H1 (cell line): ENCODE measurements around the gene GLMN. TPM values are rescaled to one million over a fixed set of nuclear protein-coding genes. Genes with fewer than 3 reads are reported as not detected.

Experiments
- CTCF ChIA-PET: fragments of 300-600 bp; sonication (Branson Sonifier 250); formaldehyde crosslinking; loops from one replicate; lab custom pipeline; 2021; ENCODE audit not compliant: partially characterized antibody; lab: Charles Lee
- POLR2A ChIA-PET: fragments of 300-600 bp; sonication (Branson Sonifier 250); formaldehyde crosslinking; loops from one replicate; lab custom pipeline; 2021; ENCODE audit warnings: inconsistent platforms; ENCODE audit not compliant: partially characterized antibody; lab: Charles Lee
- DNase-seq, 2 experiments: peaks; one replicate each; pipeline versions ENCODE4 v3.0.0 to v3.0.0-alpha.2; 2010 to 2022; ENCODE audit warnings: low spot score in 2 of 2, low read depth in 1 of 2, mixed read lengths in 1 of 2
- FAIRE-seq: peaks from 2 replicates; lab custom pipeline; 2011; peaks lifted over from hg19 to GRCh38; lab: Jason Lieb, UNC
- H2AFZ ChIP-seq: 2 replicates; pipeline ENCODE4 v1.8.1; 2012; ENCODE audit warnings: low read length, inconsistent platforms
- H2AK5ac ChIP-seq: 2 replicates; pipeline ENCODE4 v1.6.1; 2013; ENCODE audit warnings: low read depth, low read length
- H2BK120ac ChIP-seq: replicated peaks from 2 replicates; pipeline ENCODE3; 2013; ENCODE audit warnings: low read depth, low read length, inconsistent platforms
- H2BK12ac ChIP-seq: 2 replicates; pipeline ENCODE4 v1.6.1; 2013; ENCODE audit warnings: low read depth, low read length
- H2BK15ac ChIP-seq: 2 replicates; pipeline ENCODE4 v1.6.1; 2013; ENCODE audit warnings: low read length
- H2BK20ac ChIP-seq: 2 replicates; pipeline ENCODE4 v1.6.1; 2013; ENCODE audit warnings: low read length
- H2BK5ac ChIP-seq: 2 replicates; pipeline ENCODE4 v1.6.1; 2013; ENCODE audit warnings: low read depth, low read length
- H3K14ac ChIP-seq: 2 replicates; pipeline ENCODE4 v1.6.1; 2013; ENCODE audit warnings: inconsistent platforms; ENCODE audit not compliant: insufficient read length
- H3K18ac ChIP-seq: 2 replicates; pipeline ENCODE4 v1.6.1; 2013; ENCODE audit warnings: low read length; ENCODE audit errors: extremely low read depth
- H3K23ac ChIP-seq: 2 replicates; pipeline ENCODE4 v1.6.1; 2013; ENCODE audit warnings: inconsistent platforms; ENCODE audit not compliant: insufficient read length
- H3K23me2 ChIP-seq: 2 replicates; pipeline ENCODE4 v1.6.1; 2013; ENCODE audit warnings: low read depth, low read length
- H3K27ac ChIP-seq: 2 replicates; pipeline ENCODE4 v1.6.1; 2011; ENCODE audit warnings: low read depth, low read length, inconsistent platforms
- H3K27me3 ChIP-seq, 4 experiments: replicated peaks in 1 of 4; 1 replicate in 1 of 4; 2 replicates in 3 of 4; pipeline versions ENCODE4 v1.6.1 to v1.8.1; 2011 to 2013; ENCODE audit warnings: low read length in 3 of 4, mild to moderate bottlenecking in 3 of 4, inconsistent platforms in 2 of 4, mixed read lengths in 2 of 4, moderate library complexity in 1 of 4; ENCODE audit not compliant: control insufficient read depth in 3 of 4, insufficient read depth in 3 of 4; ENCODE audit errors: extremely low read depth in 1 of 4
- H3K36me3 ChIP-seq, 4 experiments: 2 replicates each; pipeline versions ENCODE4 v1.6.1 to v1.8.1; 2011 to 2013; ENCODE audit warnings: mild to moderate bottlenecking in 4 of 4, low read length in 3 of 4, moderate library complexity in 2 of 4, control low read depth in 1 of 4, inconsistent platforms in 1 of 4; ENCODE audit not compliant: insufficient read depth in 4 of 4, control insufficient read depth in 2 of 4
- H3K4ac ChIP-seq: replicated peaks from 2 replicates; pipeline ENCODE3; 2013; ENCODE audit warnings: low read length, low read depth, mixed read lengths, inconsistent platforms; ENCODE audit not compliant: insufficient read length
- H3K4me1 ChIP-seq, 4 experiments: replicated peaks in 1 of 4; 1 replicate in 1 of 4; 2 replicates in 3 of 4; pipeline versions ENCODE4 v1.6.1 to v1.8.1; 2011 to 2013; ENCODE audit warnings: low read length in 3 of 4, inconsistent platforms in 2 of 4, mixed read lengths in 1 of 4; ENCODE audit not compliant: insufficient read depth in 4 of 4, control insufficient read depth in 3 of 4
- H3K4me2 ChIP-seq, 2 experiments: 2 replicates each; pipeline versions ENCODE4 v1.6.1 to v1.8.1; 2011 to 2013; ENCODE audit warnings: low read depth in 2 of 2, low read length in 2 of 2, control low read depth in 1 of 2, inconsistent platforms in 1 of 2, mild to moderate bottlenecking in 1 of 2; ENCODE audit not compliant: insufficient read depth in 1 of 2
- H3K4me3 ChIP-seq, 4 experiments: fragments of 200-600, 300-600 bp in 1 of 4; sonication (generic), shearing (Covaris generic), sonication (Bioruptor Twin) in 1 of 4; 2 replicates each; pipeline versions ENCODE4 v1.5.1 to v1.8.1; 2011 to 2016; ENCODE audit warnings: low read length in 4 of 4, low read depth in 3 of 4, control low read depth in 2 of 4, inconsistent platforms in 2 of 4, mild to moderate bottlenecking in 2 of 4, mixed read lengths in 1 of 4, moderate library complexity in 1 of 4; ENCODE audit not compliant: insufficient read depth in 2 of 4; ENCODE audit errors: extremely low read depth in 1 of 4
- H3K56ac ChIP-seq: replicated peaks from 2 replicates; pipeline ENCODE3; 2013; ENCODE audit warnings: low read depth, mild to moderate bottlenecking, mixed read lengths, low read length, inconsistent platforms; ENCODE audit not compliant: insufficient read length
- H3K79me1 ChIP-seq: 2 replicates; pipeline ENCODE4 v1.6.1; 2013; ENCODE audit warnings: low read depth, low read length, control low read depth
- H3K79me2 ChIP-seq, 2 experiments: 2 replicates each; pipeline versions ENCODE4 v1.6.1 to v1.8.1; 2012 to 2013; ENCODE audit warnings: low read length in 2 of 2, mild to moderate bottlenecking in 2 of 2, inconsistent platforms in 1 of 2; ENCODE audit not compliant: insufficient read depth in 2 of 2, control insufficient read depth in 1 of 2
- H3K9ac ChIP-seq, 4 experiments: replicated peaks in 1 of 4; 1 replicate in 1 of 4; 2 replicates in 3 of 4; pipeline versions ENCODE4 v1.6.1 to v1.8.1; 2011 to 2013; ENCODE audit warnings: low read depth in 3 of 4, low read length in 3 of 4, control low read depth in 2 of 4, mild to moderate bottlenecking in 2 of 4, moderate library complexity in 2 of 4, inconsistent platforms in 1 of 4; ENCODE audit errors: extremely low read depth in 1 of 4
- H3K9me3 ChIP-seq, 2 experiments: 2 replicates each; pipeline versions ENCODE4 v1.6.1 to v1.8.1; 2012 to 2013; ENCODE audit warnings: mild to moderate bottlenecking in 2 of 2, moderate library complexity in 2 of 2, control low read depth in 1 of 2, inconsistent platforms in 1 of 2, low read depth in 1 of 2, low read length in 1 of 2, mixed read lengths in 1 of 2; ENCODE audit not compliant: insufficient read depth in 2 of 2
- H4K20me1 ChIP-seq, 2 experiments: replicated peaks in 1 of 2; 2 replicates each; pipeline versions ENCODE3 to v1.8.1; 2011 to 2013; ENCODE audit warnings: inconsistent platforms in 2 of 2, low read length in 2 of 2, mild to moderate bottlenecking in 1 of 2; ENCODE audit not compliant: insufficient read depth in 2 of 2, control insufficient read depth in 1 of 2
- H4K5ac ChIP-seq: 2 replicates; pipeline ENCODE4 v1.6.1; 2013; ENCODE audit warnings: low read length, low read depth, mixed read lengths, inconsistent platforms; ENCODE audit not compliant: insufficient read length
- H4K8ac ChIP-seq: 2 replicates; pipeline ENCODE4 v1.8.0; 2013; ENCODE audit warnings: mild to moderate bottlenecking, moderate library complexity, low read length, inconsistent platforms; ENCODE audit not compliant: insufficient read depth; ENCODE audit errors: extremely low read depth
- H4K91ac ChIP-seq: replicated peaks from 2 replicates; pipeline ENCODE3; 2013; ENCODE audit warnings: low read length, mixed read lengths, inconsistent platforms; ENCODE audit not compliant: insufficient read length
- HDAC2 ChIP-seq, 2 experiments: fragments of 300-600 bp in 1 of 2; sonication (generic) in 1 of 2; IDR thresholded peaks; 2 replicates each; pipeline ENCODE4 v1.6.1; 2011 to 2012; ENCODE audit warnings: low read depth in 2 of 2, low read length in 2 of 2, mild to moderate bottlenecking in 2 of 2, moderate library complexity in 2 of 2, borderline replicate concordance in 1 of 2, inconsistent platforms in 1 of 2
- HDAC6 ChIP-seq: IDR thresholded peaks from one replicate; pipeline ENCODE4 v1.7.1; 2012; ENCODE audit warnings: low read depth, mild to moderate bottlenecking, inconsistent platforms, low read length, moderate library complexity
- MAX ChIP-seq: IDR thresholded peaks from 2 replicates; pipeline ENCODE4 v1.6.1; 2012; ENCODE audit warnings: inconsistent platforms
- RXRA ChIP-seq: IDR thresholded peaks from 2 replicates; pipeline ENCODE4 v1.6.1; 2011; ENCODE audit warnings: low read depth, mild to moderate bottlenecking, low read length, moderate library complexity; ENCODE audit not compliant: insufficient read depth
- SIX5 ChIP-seq: IDR thresholded peaks from 2 replicates; pipeline ENCODE4 v1.6.1; 2011; ENCODE audit warnings: mild to moderate bottlenecking, low read depth, low read length
- WGBS, 2 experiments: shearing (Covaris generic) in 1 of 2; methylation state at CpG; one replicate each; pipeline versions ENCODE4 v1.1.6 to v1.1.7; 2013 to 2015; ENCODE audit warnings: low lambda C conversion rate in 2 of 2, mixed read lengths in 2 of 2, inconsistent platforms in 1 of 2, low coverage in 1 of 2, missing lambda C conversion rate in 1 of 2; ENCODE audit not compliant: insufficient replicate concordance in 2 of 2, insufficient coverage in 1 of 2, insufficient read length in 1 of 2; ENCODE audit errors: extremely low coverage in 1 of 2, missing lambda C conversion rate in 1 of 2; 5-methylcytosine and 5-hydroxymethylcytosine counted together
- polyA plus RNA-seq, 7 experiments: library from polyadenylated mRNA; depleted of rRNA in 3 of 7; stranded (reverse) in 5 of 7; unstranded in 2 of 7; fragments of >200 nt in 5 of 7; fragments of 200-250 nt in 2 of 7; gene quantifications; 1 replicate in 5 of 7; 2 replicates in 1 of 7; 4 replicates in 1 of 7; pipeline versions ENCODE4 v1.2.1 to v1.2.3, GENCODE V29; 2011 to 2013; ENCODE audit warnings: missing spikeins in 2 of 7, mixed read lengths in 2 of 7
- total RNA-seq: library from RNA; stranded (reverse); fragmentation: NEBNext Ultra II Directional; extraction: Animal tissue kit (Norgen Biotek cat#: 25700); gene quantifications from 2 replicates; pipeline ENCODE4 v1.2.1, GENCODE V29; 2021

GLMN gene
- total and polyA plus RNA-seq, 2 of the 8 experiments (the other 6 are each of a cell fraction or from before 2014, with no cell fraction given): 5.7 to 25.0 TPM

- Histone ChIP-seq H2BK20ac (no peak overlapping the region), H2AFZ (no peak overlapping the region), H3K4me2 (no peak overlapping the region), H3K4me1 (no peaks in the 10 kb centered on the region), H3K23ac (no peak overlapping the region), H4K5ac (no peak overlapping the region), H3K9me3 (no peaks in the 10 kb centered on the region), H3K4ac (no peak overlapping the region), H2BK15ac (no peak overlapping the region), H3K27ac (no peak overlapping the region), H3K56ac (no peak overlapping the region), H3K4me3 (no peak overlapping the region), H2AK5ac (no peak overlapping the region), H2BK12ac (no peak overlapping the region), H3K9ac (no peak overlapping the region), H4K8ac (no peak overlapping the region), H3K18ac (no peak overlapping the region), H3K14ac (no peak overlapping the region), H2BK120ac (no peak overlapping the region), H4K91ac (no peak overlapping the region), H3K27me3 (no peaks in the 10 kb centered on the region), H2BK5ac (no peak overlapping the region), H4K20me1 (no peaks in the 10 kb centered on the region), H3K23me2 (no peaks in the 10 kb centered on the region), H3K36me3 (no peaks in the 10 kb centered on the region), H3K79me2 (no peaks in the 10 kb centered on the region), H3K79me1 (no peaks in the 10 kb centered on the region)
- DNase-seq (no peak), FAIRE-seq (no peak)
- WGBS, 2 experiments: 79% methylated on average over 2 of the region's 2 CpGs; no CpG with 5 or more reads in 1 of the 2 experiments
- CTCF ChIA-PET: no interaction called here
- POLR2A ChIA-PET: no interaction called here
- TF ChIP-seq SIX5 (no peak), HDAC2 (IDR thresholded peaks at IDR 0.05; ENCODE audit: borderline replicate concordance in 1 of 2, low read depth in 2 of 2, low read length in 2 of 2) (no peak), RXRA (no peak), MAX (no peak), HDAC6 (no peak)
Measured at GRCh38 chr1:92240034-92240433, 58.8 kb downstream of the GLMN start.
